ENCODE data around the gene SAE1.

SAE1 gene

DNA sequence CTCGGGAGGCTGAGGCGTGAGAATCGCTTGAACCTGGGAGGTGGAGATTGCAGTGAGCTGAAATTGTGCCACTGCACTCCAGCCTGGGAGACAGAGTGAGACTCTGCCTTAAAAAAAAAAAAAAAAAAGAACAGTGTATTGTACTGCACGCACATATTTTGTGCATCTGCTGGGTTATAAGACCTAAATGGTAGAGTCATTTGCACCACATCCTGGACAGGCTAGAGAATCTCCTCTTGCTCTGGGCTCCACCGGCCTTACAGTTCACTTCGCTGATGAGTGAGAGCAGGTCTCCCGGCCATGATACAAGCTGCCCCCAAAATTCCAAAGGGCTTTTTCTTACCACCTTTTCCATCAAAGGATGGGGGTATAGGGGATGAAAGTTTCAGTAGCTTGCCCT, 7.2 kb upstream of the SAE1 start:
- Histone ChIP-seq H2AFZ (ENCODE audit: low read length) (no peak overlapping the region), H3K36me3 (replicated peaks in 1 of 2; ENCODE audit: control insufficient read depth in 2 of 2, insufficient read depth in 2 of 2, low read length in 2 of 2) (no peaks in the 10 kb centered on the region), H2BK120ac (ENCODE audit: low read depth, low read length) (no peak overlapping the region), H3K23ac (ENCODE audit: low read depth, low read length, poor library complexity) (no peak overlapping the region), H3K9ac (ENCODE audit: low read depth, low read length, poor library complexity) (no peak overlapping the region), H2AK5ac (ENCODE audit: low read depth, low read length) (no peak overlapping the region), H3K9me3 (replicated peaks in 1 of 2; ENCODE audit: control insufficient read depth in 2 of 2, insufficient read depth in 1 of 2, low read depth in 1 of 2, low read length in 2 of 2) (no peaks in the 10 kb centered on the region), H3K4me3 (ENCODE audit: low read length in 2 of 2) (no peak overlapping the region), H3K14ac (ENCODE audit: low read length) (no peak overlapping the region), H3K27me3 (ENCODE audit: control insufficient read depth in 3 of 3, insufficient read depth in 3 of 3, low read depth in 1 of 3, low read length in 3 of 3) (no peaks in the 10 kb centered on the region), H3K4ac (ENCODE audit: low read length) (no peak overlapping the region), H2BK15ac (ENCODE audit: low read length) (no peak overlapping the region), H3K18ac (ENCODE audit: low read length) (no peak overlapping the region), H3K4me2 (ENCODE audit: insufficient read depth, low read length, poor library complexity, severe bottlenecking) (no peak overlapping the region), H3K4me1 (ENCODE audit: control insufficient read depth in 2 of 2, insufficient read depth in 1 of 2, low read depth in 1 of 2, low read length in 2 of 2) (peaks cover 0 to 2% of the 10 kb centered on the region in 2 donors), H3K79me1 (ENCODE audit: low read depth, low read length) (no peaks in the 10 kb centered on the region), H2BK5ac (ENCODE audit: low read length) (no peak overlapping the region), H4K8ac (ENCODE audit: low read depth, low read length) (no peak overlapping the region), H4K91ac (ENCODE audit: low read depth, low read length, poor library complexity) (no peak overlapping the region), H2BK12ac (ENCODE audit: low read length) (no peak overlapping the region), H3K27ac (replicated peaks; ENCODE audit: low read length) (no peak overlapping the region)
- no CpG with 5 or more reads among the region's 7 CpGs for WGBS, 2 donors (ENCODE audit: extremely low coverage in 2 of 2, insufficient read length in 2 of 2, insufficient replicate concordance in 1 of 2)
- no peak for DNase-seq (ENCODE audit: low spot score)

DNA sequence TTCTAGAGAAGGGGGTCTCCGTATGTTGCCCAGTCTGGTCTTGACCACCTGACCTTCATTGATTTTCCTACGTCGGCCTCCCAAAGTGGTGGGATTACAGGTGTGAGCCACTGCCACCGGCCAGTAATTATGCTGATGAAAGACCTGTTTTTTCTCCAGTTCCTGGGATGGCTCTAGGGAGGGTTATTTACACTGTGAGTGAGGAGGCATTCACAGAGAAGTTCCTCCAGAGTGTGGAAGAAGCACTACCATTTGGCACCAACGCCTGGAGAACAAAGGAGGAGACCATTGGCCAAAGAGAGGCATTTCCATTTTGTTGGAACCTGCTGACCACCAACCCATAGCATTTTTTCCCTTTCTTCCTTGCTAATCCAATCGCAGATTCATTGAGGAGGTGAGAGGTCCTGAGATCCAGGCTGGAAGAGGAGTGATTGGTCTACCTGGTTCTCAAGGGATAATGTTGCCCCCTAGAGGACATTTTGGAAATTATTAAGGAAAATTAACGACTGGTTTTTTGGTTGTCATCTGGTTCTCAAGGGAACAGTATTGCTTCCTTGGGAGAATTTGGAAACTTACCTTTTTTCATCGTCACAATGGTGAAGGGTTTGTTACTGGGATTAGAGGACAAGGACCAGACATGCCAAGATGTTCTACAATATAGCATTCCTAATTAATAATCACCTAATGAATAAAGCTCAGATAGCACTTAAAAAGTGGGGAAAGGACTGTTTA, 5.5 kb upstream of the SAE1 start:
- peak; percentile 76 for DNase-seq (ENCODE audit: low spot score)
- H3K9me3 ChIP-seq (replicated peaks in 1 of 2; ENCODE audit: control insufficient read depth in 2 of 2, insufficient read depth in 1 of 2, low read depth in 1 of 2, low read length in 2 of 2) = peaks cover 0 to 4% of the 10 kb centered on the region in 2 donors
- no peaks in the 10 kb centered on the region for H3K27me3 ChIP-seq (ENCODE audit: control insufficient read depth in 3 of 3, insufficient read depth in 3 of 3, low read depth in 1 of 3, low read length in 3 of 3)
- no peaks in the 10 kb centered on the region for H3K79me1 ChIP-seq (ENCODE audit: low read depth, low read length)
- no peak overlapping the region for H3K4ac ChIP-seq (ENCODE audit: low read length)
- peak overlapping the region; percentile 52 for H2AFZ ChIP-seq (ENCODE audit: low read length)
- peaks cover 0 to 2% of the 10 kb centered on the region in 2 donors for H3K4me1 ChIP-seq (ENCODE audit: control insufficient read depth in 2 of 2, insufficient read depth in 1 of 2, low read depth in 1 of 2, low read length in 2 of 2)
- H3K9ac ChIP-seq (ENCODE audit: low read depth, low read length, poor library complexity) = no peak overlapping the region
- no CpG with 5 or more reads among the region's 8 CpGs for WGBS, 2 donors (ENCODE audit: extremely low coverage in 2 of 2, insufficient read length in 2 of 2, insufficient replicate concordance in 1 of 2)
- H2BK5ac ChIP-seq (ENCODE audit: low read length) = no peak overlapping the region
- no peak overlapping the region for H2BK12ac ChIP-seq (ENCODE audit: low read length)
- H3K4me3 ChIP-seq (ENCODE audit: low read length in 2 of 2) = no peak overlapping the region
- no peak overlapping the region for H3K27ac ChIP-seq (replicated peaks; ENCODE audit: low read length)
- no peak overlapping the region for H4K8ac ChIP-seq (ENCODE audit: low read depth, low read length)
- H3K18ac ChIP-seq (ENCODE audit: low read length) = no peak overlapping the region
- H2BK120ac ChIP-seq (ENCODE audit: low read depth, low read length) = no peak overlapping the region
- no peak overlapping the region for H4K91ac ChIP-seq (ENCODE audit: low read depth, low read length, poor library complexity)
- no peaks in the 10 kb centered on the region for H3K36me3 ChIP-seq (replicated peaks in 1 of 2; ENCODE audit: control insufficient read depth in 2 of 2, insufficient read depth in 2 of 2, low read length in 2 of 2)
- H2AK5ac ChIP-seq (ENCODE audit: low read depth, low read length) = no peak overlapping the region
- H2BK15ac ChIP-seq (ENCODE audit: low read length) = no peak overlapping the region
- no peak overlapping the region for H3K4me2 ChIP-seq (ENCODE audit: insufficient read depth, low read length, poor library complexity, severe bottlenecking)
- H3K14ac ChIP-seq (ENCODE audit: low read length) = no peak overlapping the region
- H3K23ac ChIP-seq (ENCODE audit: low read depth, low read length, poor library complexity) = no peak overlapping the region

DNA sequence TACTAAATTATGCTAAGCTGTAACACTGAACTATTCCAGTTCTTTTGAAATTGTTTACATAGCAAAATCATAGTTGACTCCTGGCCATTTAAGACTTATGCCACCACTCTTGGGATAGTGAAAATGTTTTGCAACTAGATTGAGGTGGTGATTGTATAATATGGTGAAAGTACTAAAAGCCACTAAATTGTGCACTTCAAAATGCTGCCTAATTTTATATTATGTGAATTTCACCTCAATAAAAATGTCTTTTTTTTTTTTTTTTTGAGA, 5.0 kb upstream of the SAE1 start:
- no peak overlapping the region for H3K4me2 ChIP-seq (ENCODE audit: insufficient read depth, low read length, poor library complexity, severe bottlenecking)
- H3K9ac ChIP-seq (ENCODE audit: low read depth, low read length, poor library complexity) = no peak overlapping the region
- no peaks in the 10 kb centered on the region for H3K36me3 ChIP-seq (replicated peaks in 1 of 2; ENCODE audit: control insufficient read depth in 2 of 2, insufficient read depth in 2 of 2, low read length in 2 of 2)
- H2AFZ ChIP-seq (ENCODE audit: low read length) = no peak overlapping the region
- H3K4me1 ChIP-seq (ENCODE audit: control insufficient read depth in 2 of 2, insufficient read depth in 1 of 2, low read depth in 1 of 2, low read length in 2 of 2) = peaks cover 0 to 2% of the 10 kb centered on the region in 2 donors
- H2BK12ac ChIP-seq (ENCODE audit: low read length) = no peak overlapping the region
- H3K79me1 ChIP-seq (ENCODE audit: low read depth, low read length) = no peaks in the 10 kb centered on the region
- H2BK5ac ChIP-seq (ENCODE audit: low read length) = no peak overlapping the region
- H3K14ac ChIP-seq (ENCODE audit: low read length) = no peak overlapping the region
- no peak overlapping the region for H2BK15ac ChIP-seq (ENCODE audit: low read length)
- H3K27me3 ChIP-seq (ENCODE audit: control insufficient read depth in 3 of 3, insufficient read depth in 3 of 3, low read depth in 1 of 3, low read length in 3 of 3) = no peaks in the 10 kb centered on the region
- peaks cover 0 to 4% of the 10 kb centered on the region in 2 donors for H3K9me3 ChIP-seq (replicated peaks in 1 of 2; ENCODE audit: control insufficient read depth in 2 of 2, insufficient read depth in 1 of 2, low read depth in 1 of 2, low read length in 2 of 2)
- H3K4me3 ChIP-seq (ENCODE audit: low read length in 2 of 2) = no peak overlapping the region
- H3K4ac ChIP-seq (ENCODE audit: low read length) = no peak overlapping the region
- no peak overlapping the region for H3K27ac ChIP-seq (replicated peaks; ENCODE audit: low read length)
- H2AK5ac ChIP-seq (ENCODE audit: low read depth, low read length) = no peak overlapping the region
- no peak overlapping the region for H2BK120ac ChIP-seq (ENCODE audit: low read depth, low read length)
- H3K18ac ChIP-seq (ENCODE audit: low read length) = no peak overlapping the region
- H4K91ac ChIP-seq (ENCODE audit: low read depth, low read length, poor library complexity) = no peak overlapping the region
- no peak overlapping the region for H4K8ac ChIP-seq (ENCODE audit: low read depth, low read length)
- no peak overlapping the region for H3K23ac ChIP-seq (ENCODE audit: low read depth, low read length, poor library complexity)
- DNase-seq (ENCODE audit: low spot score) = no peak

DNA sequence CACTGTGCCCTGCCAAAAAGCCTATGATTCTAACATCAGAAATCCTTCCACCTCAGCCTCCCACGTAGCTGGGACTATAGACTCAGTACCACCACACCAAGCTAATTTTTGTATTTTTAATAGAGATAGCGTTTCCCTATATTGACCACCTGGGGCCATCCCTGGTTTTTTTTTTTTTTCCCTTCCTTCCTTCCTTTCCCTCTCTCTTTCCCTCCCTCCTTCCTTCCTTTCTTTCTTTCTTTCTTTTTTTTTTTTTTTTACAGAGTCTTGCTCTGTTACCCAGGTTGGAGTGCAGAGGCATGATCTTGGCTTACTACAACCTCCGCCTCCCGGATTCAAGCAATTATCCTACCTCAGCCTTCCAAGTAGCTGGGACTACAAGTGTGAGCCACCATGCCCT, 1.1 kb upstream of the SAE1 start:
- no peak overlapping the region for H3K9ac ChIP-seq (ENCODE audit: low read depth, low read length, poor library complexity)
- peaks cover 0 to 4% of the 10 kb centered on the region in 2 donors for H3K9me3 ChIP-seq (replicated peaks in 1 of 2; ENCODE audit: control insufficient read depth in 2 of 2, insufficient read depth in 1 of 2, low read depth in 1 of 2, low read length in 2 of 2)
- no peak overlapping the region for H3K23ac ChIP-seq (ENCODE audit: low read depth, low read length, poor library complexity)
- H4K91ac ChIP-seq (ENCODE audit: low read depth, low read length, poor library complexity) = no peak overlapping the region
- H3K36me3 ChIP-seq (replicated peaks in 1 of 2; ENCODE audit: control insufficient read depth in 2 of 2, insufficient read depth in 2 of 2, low read length in 2 of 2) = peaks cover 2 to 25% of the 10 kb centered on the region in 2 donors
- no peak overlapping the region for H2AK5ac ChIP-seq (ENCODE audit: low read depth, low read length)
- DNase-seq (ENCODE audit: low spot score) = no peak
- no peak overlapping the region for H3K4me2 ChIP-seq (ENCODE audit: insufficient read depth, low read length, poor library complexity, severe bottlenecking)
- no peak overlapping the region for H3K4me3 ChIP-seq (ENCODE audit: low read length in 2 of 2)
- peaks cover 3% of the 10 kb centered on the region for H3K79me1 ChIP-seq (ENCODE audit: low read depth, low read length)
- WGBS, 2 donors (ENCODE audit: extremely low coverage in 2 of 2, insufficient read length in 2 of 2, insufficient replicate concordance in 1 of 2) = no CpG with 5 or more reads among the region's 4 CpGs
- no peak overlapping the region for H3K4ac ChIP-seq (ENCODE audit: low read length)
- no peak overlapping the region for H2BK120ac ChIP-seq (ENCODE audit: low read depth, low read length)
- no peak overlapping the region for H2BK15ac ChIP-seq (ENCODE audit: low read length)
- H3K14ac ChIP-seq (ENCODE audit: low read length) = no peak overlapping the region
- peak overlapping the region; percentile 87 for H2AFZ ChIP-seq (ENCODE audit: low read length)
- H3K27me3 ChIP-seq (ENCODE audit: control insufficient read depth in 3 of 3, insufficient read depth in 3 of 3, low read depth in 1 of 3, low read length in 3 of 3) = no peaks in the 10 kb centered on the region
- no peak overlapping the region for H4K8ac ChIP-seq (ENCODE audit: low read depth, low read length)
- no peak overlapping the region for H3K27ac ChIP-seq (replicated peaks; ENCODE audit: low read length)
- H2BK12ac ChIP-seq (ENCODE audit: low read length) = no peak overlapping the region
- H3K4me1 ChIP-seq (ENCODE audit: control insufficient read depth in 2 of 2, insufficient read depth in 1 of 2, low read depth in 1 of 2, low read length in 2 of 2) = peaks cover 7 to 9% of the 10 kb centered on the region in 2 donors
- no peak overlapping the region for H3K18ac ChIP-seq (ENCODE audit: low read length)
- H2BK5ac ChIP-seq (ENCODE audit: low read length) = no peak overlapping the region
